ENCODE measurements around the gene GSTA4. TPM values are rescaled to one million over a fixed set of nuclear protein-coding genes. Genes with fewer than 3 reads are reported as not detected.

The GSTA4 gene
- total RNA-seq, 1 donor from 2014 or later, result 72.9 TPM

DNA sequence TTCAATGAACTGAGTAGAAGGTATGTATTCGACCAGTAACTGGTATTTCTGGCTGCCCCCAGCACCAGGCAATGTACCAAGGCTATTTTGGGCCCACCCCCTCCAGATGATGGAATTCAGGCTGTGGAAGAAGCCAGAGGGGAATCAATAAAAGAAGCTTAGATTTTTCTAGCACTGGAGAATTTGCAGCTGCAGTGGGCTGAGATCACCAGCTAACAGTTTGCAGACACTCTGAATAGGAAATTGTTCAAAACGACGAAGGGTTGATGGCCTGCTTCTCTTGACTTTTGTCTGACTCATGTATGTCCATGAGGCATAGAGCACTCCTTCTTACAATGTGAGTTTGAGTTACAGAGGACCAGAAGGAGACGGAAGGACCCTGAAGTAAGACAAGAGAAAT is 37.8 kb upstream of the GSTA4 start:
- Mint-ChIP-seq H3K36me3 (peaks cover 45% of the 10 kb centered on the region), H3K4me3 (no peak overlapping the region), H3K9me3 (no peaks in the 10 kb centered on the region), H3K27me3 (no peaks in the 10 kb centered on the region), H3K27ac (no peak overlapping the region), H3K4me1 (ENCODE audit: unreplicated experiment) (no peaks in the 10 kb centered on the region)
- TF ChIP-seq, protein P1, sequence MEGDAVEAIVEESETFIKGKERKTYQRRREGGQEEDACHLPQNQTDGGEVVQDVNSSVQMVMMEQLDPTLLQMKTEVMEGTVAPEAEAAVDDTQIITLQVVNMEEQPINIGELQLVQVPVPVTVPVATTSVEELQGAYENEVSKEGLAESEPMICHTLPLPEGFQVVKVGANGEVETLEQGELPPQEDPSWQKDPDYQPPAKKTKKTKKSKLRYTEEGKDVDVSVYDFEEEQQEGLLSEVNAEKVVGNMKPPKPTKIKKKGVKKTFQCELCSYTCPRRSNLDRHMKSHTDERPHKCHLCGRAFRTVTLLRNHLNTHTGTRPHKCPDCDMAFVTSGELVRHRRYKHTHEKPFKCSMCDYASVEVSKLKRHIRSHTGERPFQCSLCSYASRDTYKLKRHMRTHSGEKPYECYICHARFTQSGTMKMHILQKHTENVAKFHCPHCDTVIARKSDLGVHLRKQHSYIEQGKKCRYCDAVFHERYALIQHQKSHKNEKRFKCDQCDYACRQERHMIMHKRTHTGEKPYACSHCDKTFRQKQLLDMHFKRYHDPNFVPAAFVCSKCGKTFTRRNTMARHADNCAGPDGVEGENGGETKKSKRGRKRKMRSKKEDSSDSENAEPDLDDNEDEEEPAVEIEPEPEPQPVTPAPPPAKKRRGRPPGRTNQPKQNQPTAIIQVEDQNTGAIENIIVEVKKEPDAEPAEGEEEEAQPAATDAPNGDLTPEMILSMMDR (conservative IDR thresholded peaks at IDR 0.05), result no peak
- no peak for DNase-seq (ENCODE audit: extremely low spot score, unreplicated experiment)

DNA sequence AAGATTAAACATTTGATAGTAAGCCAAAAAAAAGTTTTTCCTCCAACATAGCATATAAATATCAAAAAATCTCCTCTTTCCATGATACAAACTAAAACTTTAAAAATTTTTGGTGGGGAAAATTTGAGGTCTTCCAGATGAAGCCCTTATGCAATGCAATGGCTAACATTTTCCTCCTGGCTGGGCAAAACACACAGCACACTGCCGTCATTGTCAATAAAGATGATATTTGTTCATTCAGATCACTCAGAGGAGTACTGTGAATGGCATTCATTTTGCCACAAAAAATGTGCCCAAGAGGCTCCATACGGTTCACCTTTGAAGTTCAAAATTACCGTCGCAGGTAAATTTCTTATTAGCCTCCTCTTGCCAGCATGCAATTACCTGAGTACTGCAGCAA is 36.2 kb upstream of the GSTA4 start:
- TF ChIP-seq, protein P1 (conservative IDR thresholded peaks at IDR 0.05), result no peak
- no peak for DNase-seq (ENCODE audit: extremely low spot score, unreplicated experiment)
- Mint-ChIP-seq H3K4me3 (no peak overlapping the region), H3K27me3 (no peaks in the 10 kb centered on the region), H3K4me1 (ENCODE audit: unreplicated experiment) (no peaks in the 10 kb centered on the region), H3K27ac (no peak overlapping the region), H3K9me3 (no peaks in the 10 kb centered on the region), H3K36me3 (peaks cover 48% of the 10 kb centered on the region)

DNA sequence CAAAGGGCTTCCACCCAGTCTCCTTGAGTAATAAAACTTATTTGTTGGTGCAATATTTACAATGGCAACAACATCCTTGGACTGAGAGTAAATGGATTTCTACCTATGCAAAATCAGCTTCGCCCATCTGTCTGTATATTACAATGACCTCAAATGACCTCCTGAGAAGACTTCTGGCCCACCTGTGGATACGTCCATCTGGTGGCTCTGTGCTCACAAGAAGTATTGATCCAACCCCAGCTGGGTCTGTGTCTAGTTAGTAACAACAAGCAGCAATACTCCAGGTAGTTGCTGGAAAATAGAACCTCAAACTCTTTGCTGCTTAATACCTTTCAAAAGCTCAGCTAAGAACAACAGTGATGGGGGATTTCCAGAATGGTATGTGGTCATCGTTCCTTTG is 34.7 kb upstream of the GSTA4 start:
- Mint-ChIP-seq H3K27me3 (no peaks in the 10 kb centered on the region), H3K4me3 (no peak overlapping the region), H3K27ac (no peak overlapping the region), H3K36me3 (peaks cover 48% of the 10 kb centered on the region), H3K4me1 (ENCODE audit: unreplicated experiment) (no peaks in the 10 kb centered on the region), H3K9me3 (no peaks in the 10 kb centered on the region)
- DNase-seq (ENCODE audit: extremely low spot score, unreplicated experiment), result no peak
- TF ChIP-seq, protein P1 (conservative IDR thresholded peaks at IDR 0.05), result no peak

DNA sequence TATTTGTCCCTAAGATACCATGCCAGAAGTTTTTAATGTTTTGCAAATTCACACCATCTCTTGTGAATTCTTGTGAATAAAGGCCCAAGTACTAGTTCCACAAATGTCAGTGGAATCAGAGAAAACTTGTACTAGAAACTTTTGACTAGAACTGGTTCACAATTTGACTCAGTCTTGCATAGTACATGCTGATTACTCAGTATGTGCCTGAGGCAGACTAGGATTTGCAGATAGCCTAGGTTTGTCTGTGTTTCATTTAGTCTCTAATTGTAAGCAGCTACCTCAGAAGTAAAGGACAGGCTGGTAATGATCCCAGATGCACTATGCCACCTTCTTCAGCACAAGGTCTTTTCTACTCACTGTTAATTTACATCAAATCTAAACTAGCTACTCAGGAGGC is 34.2 kb upstream of the GSTA4 start:
- TF ChIP-seq, protein P1 (conservative IDR thresholded peaks at IDR 0.05), result no peak
- DNase-seq (ENCODE audit: extremely low spot score, unreplicated experiment), result no peak
- Mint-ChIP-seq H3K4me1 (ENCODE audit: unreplicated experiment) (no peaks in the 10 kb centered on the region), H3K36me3 (peaks cover 43% of the 10 kb centered on the region), H3K9me3 (no peaks in the 10 kb centered on the region), H3K27me3 (no peaks in the 10 kb centered on the region), H3K4me3 (no peak overlapping the region), H3K27ac (no peak overlapping the region)

DNA sequence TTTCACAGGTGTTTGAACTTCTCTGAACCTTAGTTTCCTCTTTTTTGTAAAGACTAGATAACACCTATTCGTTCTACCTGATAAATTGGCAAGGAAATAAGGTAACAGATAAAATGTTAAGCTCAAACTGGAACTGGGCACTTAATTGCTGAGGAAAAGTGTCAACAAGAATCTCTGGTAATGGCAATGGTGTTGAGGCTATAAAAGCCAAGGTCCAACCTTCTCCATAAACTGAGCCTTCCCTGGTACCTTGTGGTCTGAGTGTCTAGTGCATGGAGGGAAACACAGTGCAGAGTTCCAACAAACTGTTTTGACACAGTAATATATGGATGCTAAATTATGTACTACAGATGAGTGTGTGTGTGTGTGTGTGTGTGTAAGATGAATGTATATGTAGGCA is 33.4 kb upstream of the GSTA4 start:
- no peaks in the 10 kb centered on the region for H3K4me1 Mint-ChIP-seq (ENCODE audit: unreplicated experiment)
- H3K4me3 Mint-ChIP-seq, result no peak overlapping the region
- H3K27ac Mint-ChIP-seq, result no peak overlapping the region
- TF ChIP-seq, protein P1 (conservative IDR thresholded peaks at IDR 0.05), result no peak
- no peaks in the 10 kb centered on the region for H3K27me3 Mint-ChIP-seq
- H3K36me3 Mint-ChIP-seq, result peaks cover 42% of the 10 kb centered on the region
- no peaks in the 10 kb centered on the region for H3K9me3 Mint-ChIP-seq
- no peak for DNase-seq (ENCODE audit: extremely low spot score, unreplicated experiment)

DNA sequence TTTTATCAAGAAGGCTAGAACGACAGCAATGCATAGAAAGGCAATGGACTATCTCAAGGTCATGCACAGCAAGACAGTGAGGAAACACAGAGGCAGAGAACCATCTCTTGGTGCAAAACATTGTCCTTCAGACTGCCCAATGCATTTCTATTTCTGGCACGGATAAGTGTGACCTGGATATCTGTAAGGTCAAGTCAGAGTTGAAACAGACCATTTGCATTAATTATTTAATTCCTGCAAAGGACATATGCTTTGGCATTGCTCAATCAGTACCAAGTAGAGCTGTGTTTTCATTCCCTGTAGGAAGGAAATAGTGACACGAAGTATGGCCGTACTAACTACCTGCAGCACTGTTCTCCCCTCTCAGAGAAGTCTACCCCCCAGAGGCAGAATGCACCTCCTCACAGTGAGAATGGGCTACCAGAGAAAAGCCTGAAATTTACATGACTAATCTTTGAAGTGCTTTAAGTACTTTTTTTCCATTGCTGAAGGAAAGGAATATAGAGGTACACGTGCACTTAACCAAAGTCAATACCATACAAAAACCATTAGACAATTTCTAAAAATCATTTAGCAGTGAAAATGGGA is 32.1 kb upstream of the GSTA4 start:
- H3K27me3 Mint-ChIP-seq, result no peaks in the 10 kb centered on the region

More for the DNA sequence above, 32.1 kb upstream of the GSTA4 start:
- H3K27ac Mint-ChIP-seq, result no peak overlapping the region
- no peak overlapping the region for H3K4me3 Mint-ChIP-seq
- TF ChIP-seq, protein P1 (conservative IDR thresholded peaks at IDR 0.05), result no peak
- no peaks in the 10 kb centered on the region for H3K4me1 Mint-ChIP-seq (ENCODE audit: unreplicated experiment)
- no peaks in the 10 kb centered on the region for H3K9me3 Mint-ChIP-seq
- DNase-seq (ENCODE audit: extremely low spot score, unreplicated experiment), result no peak
- H3K36me3 Mint-ChIP-seq, result peaks cover 44% of the 10 kb centered on the region
